Smooth muscle cell of the umbilical artery (primary cell): ENCODE data around the gene MTIF2. TPM values are rescaled to one million over a fixed set of nuclear protein-coding genes. Genes with fewer than 3 reads are reported as not detected.

Experiments used
- total RNA-seq: library from RNA; depleted of rRNA; stranded (reverse); fragments of >200 nt; gene quantifications from 2 replicates; pipeline ENCODE4 v1.2.3, GENCODE V29; 2014

Gene MTIF2
- 28.5 and 33.4 TPM in 2 replicates for total RNA-seq

GRCh38 chr2:55268907-55269644 is at the start of gene MTIF2:
Gene MTIF2, minus strand, starts transcription at chr2:55269231. Its CDS starts 5,373 bp downstream, at chr2:55263858.

GRCh38 chr2:55232084-55232862 is 36.8 kb downstream of the MTIF2 start, which contains the start of the genes CLHC1 and RPS27A:
Gene CLHC1, minus strand, starts transcription at chr2:55232293. Its CDS starts 9,882 bp downstream, at chr2:55222411.
Gene RPS27A, plus strand, starts transcription at chr2:55232688. Its CDS starts 137 bp downstream, at chr2:55232825.

Other genes with a start within 250 kb of the MTIF2 start
- 263 and 617 TPM in 2 replicates for gene RTN4, start 218.8 kb downstream of the MTIF2 start, total RNA-seq
- gene CLHC1, start 36.9 kb downstream of the MTIF2 start, total RNA-seq = 14.0 and 16.5 TPM in 2 replicates
- gene RPS27A, start 36.5 kb downstream of the MTIF2 start, total RNA-seq = 418 and 839 TPM in 2 replicates
- gene CCDC88A, start 150.6 kb upstream of the MTIF2 start, total RNA-seq = 35.9 and 68.0 TPM in 2 replicates